Muscle layer of colon (tissue), 2 donors: Measurements from ENCODE around the gene SYNE2.

Experiments used
- H3K27ac ChIP-seq: one replicate; pipeline ENCODE4 v1.7.0; 2013; ENCODE audit warnings: low read depth, mild to moderate bottlenecking, low read length, moderate library complexity
- H3K27me3 ChIP-seq, 2 donors: one replicate each; pipeline ENCODE4 v1.7.0; 2013; ENCODE audit warnings: low read length in 2 of 2, mild to moderate bottlenecking in 2 of 2; ENCODE audit not compliant: insufficient read depth in 2 of 2, control insufficient read depth in 1 of 2
- H3K36me3 ChIP-seq: one replicate; pipeline ENCODE4 v1.7.0; 2013; ENCODE audit warnings: mild to moderate bottlenecking, low read length; ENCODE audit not compliant: insufficient read depth
- H3K4me1 ChIP-seq: one replicate; pipeline ENCODE4 v1.7.0; 2013; ENCODE audit warnings: mild to moderate bottlenecking, low read length; ENCODE audit not compliant: insufficient read depth
- H3K4me3 ChIP-seq, 2 donors: one replicate each; pipeline ENCODE4 v1.7.0; 2013; ENCODE audit warnings: low read length in 2 of 2, low read depth in 1 of 2, mild to moderate bottlenecking in 1 of 2, moderate library complexity in 1 of 2
- H3K9ac ChIP-seq: one replicate; pipeline ENCODE4 v1.7.0; 2013; ENCODE audit warnings: low read length
- H3K9me3 ChIP-seq: one replicate; pipeline ENCODE4 v1.7.0; 2013; ENCODE audit warnings: mild to moderate bottlenecking, low read length
- donor health status: abdominal sarcoma.
- donor health status: Adenocarcinoma of cecum.

Gene SYNE2

DNA sequence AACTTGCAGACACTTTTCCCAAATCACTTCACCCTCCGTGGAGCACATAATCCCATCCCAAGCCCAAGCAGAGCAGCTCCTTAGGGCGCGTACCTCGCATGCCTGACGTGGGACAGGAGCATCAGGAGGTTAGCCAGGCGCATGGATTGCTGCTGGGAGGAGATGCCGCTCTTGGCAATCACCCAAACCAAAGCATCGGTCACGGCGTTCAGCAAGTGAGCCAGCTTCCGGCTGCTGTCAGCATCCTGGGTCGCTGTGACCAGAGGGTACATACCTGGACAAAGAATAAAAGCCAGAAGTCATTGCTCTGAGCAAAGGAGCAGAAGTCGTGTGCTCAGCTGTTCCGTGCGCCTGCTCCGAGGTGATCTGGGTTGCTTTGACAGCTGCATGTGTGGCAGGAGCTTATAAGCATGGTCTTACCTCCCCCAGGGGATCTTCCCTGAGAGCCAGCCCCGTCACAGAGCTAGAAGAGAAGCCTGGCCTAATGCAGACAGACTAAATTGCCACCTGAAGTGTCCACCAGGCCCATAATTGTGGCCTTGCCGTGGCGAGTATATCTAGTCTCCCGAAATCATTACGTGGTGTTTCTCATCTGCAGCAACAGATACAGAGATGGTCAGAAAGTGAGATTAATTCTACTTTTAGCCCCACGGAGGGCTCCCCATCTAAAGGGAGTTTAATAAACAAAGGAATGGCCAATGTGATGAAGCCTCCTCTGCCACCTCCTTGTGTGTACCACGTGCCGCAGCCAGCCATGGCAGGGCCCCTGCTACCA lies 382.3 kb downstream of the SYNE2 start:
- no peak overlapping the region for H3K27ac ChIP-seq
- no peaks in the 10 kb centered on the region for H3K4me1 ChIP-seq
- no peak overlapping the region for H3K4me3 ChIP-seq

DNA sequence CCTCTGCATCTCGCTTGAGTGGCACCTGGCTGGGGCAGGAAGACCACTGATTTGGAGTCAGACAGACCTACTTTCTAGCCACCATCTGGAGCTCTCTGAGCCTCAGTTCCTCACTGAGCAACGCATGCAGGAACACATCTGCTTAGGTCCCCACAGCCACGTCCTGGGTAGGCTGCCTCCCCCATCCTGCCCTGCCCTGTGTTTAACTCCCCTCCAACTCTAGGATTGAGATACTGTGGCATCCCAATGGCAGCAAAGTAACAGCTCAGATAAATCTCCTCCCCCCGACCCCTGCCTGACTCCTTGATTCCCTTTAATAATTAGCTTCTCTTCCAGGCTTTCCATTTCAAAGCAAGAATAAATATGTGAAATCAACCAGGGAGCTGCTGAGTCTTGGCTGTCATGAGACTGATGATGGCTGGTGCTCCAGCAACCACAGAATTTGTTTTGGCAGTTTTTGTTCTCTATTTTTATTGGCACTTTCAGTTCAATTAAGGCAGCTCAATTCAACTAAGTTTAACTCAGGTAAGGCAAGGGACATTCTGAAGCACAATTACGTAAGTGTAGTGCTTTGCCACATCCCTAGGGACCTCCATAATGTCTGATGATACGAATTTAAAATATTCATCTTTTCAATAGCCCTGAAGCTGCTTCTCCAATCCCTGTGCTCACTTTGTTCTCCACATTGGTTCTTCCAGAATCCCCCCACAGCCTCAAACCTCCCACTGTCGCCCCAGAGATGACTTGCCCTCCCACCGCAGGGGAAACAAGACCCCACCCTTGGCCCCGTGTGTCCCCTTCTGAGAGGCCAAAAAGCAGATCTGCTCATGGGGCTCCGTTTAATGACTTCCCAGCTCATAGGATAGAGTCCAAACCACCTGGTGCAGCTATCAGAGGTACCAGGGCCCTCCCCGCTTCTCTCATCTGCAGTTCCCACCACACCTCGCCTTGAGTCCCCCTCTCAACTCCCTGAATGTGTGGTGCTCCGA lies 383.1 kb downstream of the SYNE2 start:
- H3K9ac ChIP-seq: no peak overlapping the region
- no peaks in the 10 kb centered on the region for H3K27me3 ChIP-seq
- H3K36me3 ChIP-seq: no peaks in the 10 kb centered on the region
- no peak overlapping the region for H3K4me3 ChIP-seq
- H3K4me1 ChIP-seq: no peaks in the 10 kb centered on the region
- H3K9me3 ChIP-seq: no peaks in the 10 kb centered on the region
- H3K27ac ChIP-seq: no peak overlapping the region

More for the DNA sequence above, 382.3 kb downstream of the SYNE2 start:
- H3K36me3 ChIP-seq: no peaks in the 10 kb centered on the region
- no peaks in the 10 kb centered on the region for H3K27me3 ChIP-seq
- H3K9me3 ChIP-seq: no peaks in the 10 kb centered on the region
- H3K9ac ChIP-seq: no peak overlapping the region

DNA sequence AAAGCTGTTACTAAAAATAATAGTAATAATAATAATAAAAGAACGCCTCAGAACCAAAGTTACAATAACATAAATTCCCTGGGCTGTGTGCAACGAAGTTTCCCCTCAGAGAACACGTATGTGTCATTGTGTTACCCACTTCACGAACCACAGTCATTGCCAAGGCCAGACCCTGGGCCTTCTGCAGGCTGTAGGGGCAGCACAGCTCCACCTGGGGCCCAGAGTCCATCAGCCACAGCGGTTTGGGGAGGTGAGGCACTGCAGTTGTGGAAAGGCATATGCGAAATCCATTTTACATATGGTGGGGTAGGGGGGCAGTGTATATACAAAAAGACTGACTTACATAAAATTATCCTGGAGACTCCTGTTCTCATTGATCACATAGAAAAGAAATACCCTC lies 385.2 kb downstream of the SYNE2 start:
- no peak overlapping the region for H3K9ac ChIP-seq
- H3K9me3 ChIP-seq: no peaks in the 10 kb centered on the region
- H3K27me3 ChIP-seq: no peaks in the 10 kb centered on the region
- H3K4me3 ChIP-seq: no peak overlapping the region
- no peaks in the 10 kb centered on the region for H3K36me3 ChIP-seq
- no peak overlapping the region for H3K27ac ChIP-seq
- H3K4me1 ChIP-seq: no peaks in the 10 kb centered on the region

DNA sequence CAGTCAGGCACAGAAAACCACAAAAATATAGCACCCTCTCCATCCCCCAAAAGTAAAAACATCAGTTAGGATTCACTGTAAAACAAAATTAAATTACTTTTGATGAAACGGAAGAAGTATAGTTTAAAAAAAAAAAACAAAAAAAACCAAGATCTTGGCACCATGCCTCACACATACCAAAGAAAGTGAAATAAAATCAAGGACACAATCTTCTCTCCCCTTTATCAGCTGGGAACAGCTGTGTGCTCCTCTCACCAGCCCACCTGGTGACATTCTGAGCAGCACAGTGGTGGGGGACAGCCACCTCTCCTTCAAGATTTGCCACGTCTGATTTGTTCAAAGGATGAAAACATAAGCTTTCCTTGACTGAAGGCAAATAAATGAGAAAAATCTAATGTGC lies 385.8 kb downstream of the SYNE2 start:
- no peak overlapping the region for H3K27ac ChIP-seq
- H3K9me3 ChIP-seq: no peaks in the 10 kb centered on the region
- no peak overlapping the region for H3K9ac ChIP-seq
- no peak overlapping the region for H3K4me3 ChIP-seq
- H3K4me1 ChIP-seq: no peaks in the 10 kb centered on the region
- H3K27me3 ChIP-seq: no peaks in the 10 kb centered on the region
- no peaks in the 10 kb centered on the region for H3K36me3 ChIP-seq

DNA sequence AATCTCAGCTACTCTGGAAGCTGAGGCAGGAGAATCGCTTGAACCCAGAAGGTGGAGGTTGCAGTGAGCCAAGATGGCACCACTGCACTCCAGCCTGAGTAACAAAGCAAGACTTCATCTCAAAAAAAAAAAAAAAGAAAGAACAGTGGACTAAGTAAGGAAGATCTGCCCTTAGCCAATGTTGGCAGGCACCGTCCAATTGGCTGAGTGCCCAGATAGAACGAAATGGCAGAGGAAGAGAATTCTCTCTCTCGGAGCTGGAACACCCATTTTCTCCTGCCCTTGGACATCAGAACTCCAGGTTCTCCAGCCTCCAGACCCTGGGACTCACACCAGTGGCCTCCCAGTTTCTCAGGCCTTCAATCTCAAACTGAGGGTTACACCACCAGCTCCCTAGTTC lies 391.5 kb downstream of the SYNE2 start:
- H3K27me3 ChIP-seq: no peaks in the 10 kb centered on the region
- no peak overlapping the region for H3K9ac ChIP-seq
- no peak overlapping the region for H3K27ac ChIP-seq
- H3K4me3 ChIP-seq: no peak overlapping the region
- H3K4me1 ChIP-seq: no peaks in the 10 kb centered on the region
- no peaks in the 10 kb centered on the region for H3K9me3 ChIP-seq
- H3K36me3 ChIP-seq: no peaks in the 10 kb centered on the region

DNA sequence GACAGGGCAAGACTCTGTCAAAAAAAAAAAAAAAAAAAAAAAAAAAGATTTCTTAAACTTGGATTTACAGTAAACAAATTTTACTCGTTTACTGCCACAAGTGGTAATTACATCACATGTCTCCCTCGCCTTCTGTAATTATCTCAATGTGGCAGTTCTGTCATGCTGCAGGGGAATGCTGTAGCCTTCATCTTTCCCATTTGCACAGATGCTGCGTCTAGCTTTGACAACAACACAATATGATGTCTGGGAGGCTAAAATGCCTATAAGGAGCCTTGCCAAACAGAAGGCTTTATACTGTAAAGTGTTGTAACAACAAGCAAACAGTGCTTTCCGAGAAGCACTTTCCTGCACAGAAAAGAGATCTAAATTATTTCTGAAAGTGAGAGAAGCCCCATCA lies 392.7 kb downstream of the SYNE2 start:
- Histone ChIP-seq H3K4me3 (no peak overlapping the region), H3K36me3 (no peaks in the 10 kb centered on the region), H3K9ac (no peak overlapping the region), H3K4me1 (no peaks in the 10 kb centered on the region), H3K9me3 (no peaks in the 10 kb centered on the region), H3K27ac (no peak overlapping the region), H3K27me3 (no peaks in the 10 kb centered on the region)

DNA sequence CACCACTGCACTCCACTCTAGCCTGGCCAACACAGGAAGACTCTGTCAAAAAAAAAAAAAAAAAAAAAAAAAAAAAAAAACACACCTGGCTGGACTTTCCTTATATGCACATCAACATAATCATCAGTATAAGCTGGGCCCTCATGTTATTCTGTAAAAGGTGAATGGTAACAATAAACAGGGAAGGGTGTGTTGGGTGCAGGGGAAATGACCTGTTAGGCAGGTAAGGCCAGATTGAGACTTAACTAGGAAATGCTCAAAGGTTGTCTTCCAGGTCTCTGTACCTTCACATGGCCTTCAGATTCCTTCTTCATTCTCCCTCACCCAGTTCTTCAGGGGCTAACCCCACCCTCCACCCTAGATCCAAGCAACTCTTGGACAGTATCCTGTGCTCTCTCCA lies 393.9 kb downstream of the SYNE2 start:
- H3K4me1 ChIP-seq: no peaks in the 10 kb centered on the region
- H3K9me3 ChIP-seq: no peaks in the 10 kb centered on the region
- no peak overlapping the region for H3K4me3 ChIP-seq
- no peaks in the 10 kb centered on the region for H3K36me3 ChIP-seq
- H3K27ac ChIP-seq: no peak overlapping the region
- no peaks in the 10 kb centered on the region for H3K27me3 ChIP-seq
- no peak overlapping the region for H3K9ac ChIP-seq

DNA sequence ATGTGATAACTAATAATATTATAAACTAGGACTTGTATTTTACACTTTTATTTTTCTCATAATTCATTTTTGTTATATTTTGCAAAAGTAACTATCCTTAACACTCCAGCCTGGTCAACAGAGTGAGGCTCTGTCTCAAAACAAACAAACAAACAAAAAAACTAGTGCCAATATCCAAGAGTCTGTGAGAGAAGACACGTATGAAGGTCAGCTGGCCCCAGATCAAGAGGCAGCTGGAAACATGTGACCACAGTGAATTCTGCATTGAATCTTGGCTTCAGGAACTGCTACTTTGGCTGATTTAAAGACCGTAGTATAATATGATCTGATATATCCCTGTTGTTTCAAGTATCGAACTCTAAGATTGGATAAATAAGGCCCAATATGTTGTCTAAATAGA lies 394.4 kb downstream of the SYNE2 start:
- Histone ChIP-seq H3K4me1 (no peaks in the 10 kb centered on the region), H3K27ac (no peak overlapping the region), H3K27me3 (no peaks in the 10 kb centered on the region), H3K36me3 (no peaks in the 10 kb centered on the region), H3K9me3 (no peaks in the 10 kb centered on the region), H3K9ac (no peak overlapping the region), H3K4me3 (no peak overlapping the region)

DNA sequence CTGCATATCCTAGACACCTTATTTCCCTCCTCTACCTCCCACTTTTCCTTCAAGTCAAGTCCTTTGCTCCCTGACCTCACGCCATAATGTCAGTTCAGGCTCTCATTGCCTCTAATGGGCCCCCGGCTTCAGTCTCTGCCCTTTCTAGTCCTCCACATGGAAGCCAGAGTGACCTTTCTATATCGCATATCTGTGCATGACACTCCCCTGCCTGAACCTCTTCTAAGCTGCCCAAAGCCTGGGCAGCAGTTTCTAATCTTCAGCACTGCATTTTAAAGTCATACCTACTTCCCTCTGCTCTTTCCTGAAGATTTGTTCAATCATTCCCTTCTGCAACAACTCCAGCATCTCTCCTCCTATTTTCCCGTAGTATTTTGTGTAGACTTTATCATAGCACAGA lies 395.9 kb downstream of the SYNE2 start:
- H3K9ac ChIP-seq: no peak overlapping the region
- no peaks in the 10 kb centered on the region for H3K4me1 ChIP-seq
- H3K27me3 ChIP-seq: no peaks in the 10 kb centered on the region
- H3K9me3 ChIP-seq: no peaks in the 10 kb centered on the region
- H3K36me3 ChIP-seq: no peaks in the 10 kb centered on the region
- no peak overlapping the region for H3K27ac ChIP-seq
- no peak overlapping the region for H3K4me3 ChIP-seq

DNA sequence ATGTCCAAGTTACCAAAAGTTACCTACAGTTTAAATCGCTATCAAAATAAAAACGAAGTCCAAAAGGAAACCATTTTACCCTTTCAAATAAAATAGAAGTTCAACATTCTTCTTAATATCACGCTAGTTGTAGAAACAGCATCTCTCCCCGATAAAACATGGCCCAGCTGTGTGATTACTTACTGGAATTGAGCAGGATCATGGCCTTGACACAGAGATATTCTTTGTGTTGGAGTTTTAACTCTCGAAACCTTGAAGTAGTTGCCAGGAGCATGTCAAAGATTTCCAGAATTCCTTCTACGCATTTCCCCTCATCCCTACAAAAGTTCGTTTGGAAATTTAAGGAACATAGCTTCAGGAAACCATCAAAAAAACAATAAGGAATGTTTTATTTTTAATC lies 396.6 kb downstream of the SYNE2 start:
- Histone ChIP-seq H3K9ac (no peak overlapping the region), H3K36me3 (no peaks in the 10 kb centered on the region), H3K4me3 (no peak overlapping the region), H3K27me3 (no peaks in the 10 kb centered on the region), H3K4me1 (no peaks in the 10 kb centered on the region), H3K27ac (no peak overlapping the region), H3K9me3 (no peaks in the 10 kb centered on the region)

DNA sequence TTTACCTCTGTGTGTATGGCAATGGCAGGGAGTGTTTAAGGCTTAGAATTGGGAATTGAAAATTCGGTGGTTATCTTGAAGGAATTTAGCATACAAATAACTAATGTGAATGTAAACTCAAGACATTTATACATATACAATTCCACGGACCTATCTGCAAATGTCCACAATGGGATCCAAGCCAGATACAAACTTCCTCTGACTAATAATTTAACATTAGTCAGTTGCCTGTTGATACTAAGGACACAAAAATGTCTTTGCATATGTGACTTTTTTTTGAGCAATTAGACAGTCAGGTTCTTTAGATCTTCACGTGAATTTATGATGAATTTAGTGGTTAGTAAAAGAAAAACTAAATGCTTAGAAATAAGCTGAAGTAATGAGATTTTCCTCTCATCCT lies 400.9 kb downstream of the SYNE2 start:
- no peaks in the 10 kb centered on the region for H3K27me3 ChIP-seq
- no peaks in the 10 kb centered on the region for H3K4me1 ChIP-seq
- H3K4me3 ChIP-seq: no peak overlapping the region
- no peaks in the 10 kb centered on the region for H3K9me3 ChIP-seq
- H3K9ac ChIP-seq: no peak overlapping the region
- H3K27ac ChIP-seq: no peak overlapping the region
- no peaks in the 10 kb centered on the region for H3K36me3 ChIP-seq
